Endothelial cell of umbilical vein (primary cell): ENCODE data around the gene GRAMD1A. TPM values are rescaled to one million over a fixed set of nuclear protein-coding genes. Genes with fewer than 3 reads are reported as not detected.

Source experiments
- BruUV-seq: library from RNA; stranded (reverse); fragments of 400-500 nt; replicated peaks from 2 replicates; lab custom pipeline; 2021; lab: Mats Ljungman, UMichigan
- CTCF ChIA-PET: fragments of 300-600, 350-600 bp; sonication (Branson Sonifier 250); formaldehyde crosslinking; loops from one replicate; lab custom pipeline; 2021; ENCODE audit warnings: antibody characterized with exemption, inconsistent platforms; lab: Charles Lee
- POLR2A ChIA-PET: fragments of 300-600, 350-600 bp; sonication (Branson Sonifier 250); formaldehyde crosslinking; loops from one replicate; lab custom pipeline; 2021; ENCODE audit warnings: antibody characterized with exemption, inconsistent platforms; lab: Charles Lee
- DNase-seq: peaks from one replicate; pipeline ENCODE4 v3.0.0-alpha.2; 2011; ENCODE audit warnings: low read depth, low spot score
- FAIRE-seq: peaks from 2 replicates; lab custom pipeline; 2011; peaks lifted over from hg19 to GRCh38; lab: Jason Lieb, UNC
- H2AFZ ChIP-seq: 2 replicates; pipeline ENCODE4 v1.6.0; 2012; ENCODE audit warnings: low read depth, low read length, control low read depth, inconsistent platforms
- H3K27ac ChIP-seq: 2 replicates; pipeline ENCODE4 v1.5.1; 2011; ENCODE audit warnings: low read depth, mild to moderate bottlenecking, control low read depth, low read length, moderate library complexity; ENCODE audit not compliant: insufficient read depth
- H3K27me3 ChIP-seq, 2 experiments: 2 replicates each; pipeline versions ENCODE4 v1.6.0 to v1.6.1; 2011; ENCODE audit warnings: low read length in 2 of 2, mixed read lengths in 1 of 2; ENCODE audit not compliant: control insufficient read depth in 2 of 2, insufficient read depth in 2 of 2
- H3K36me3 ChIP-seq, 2 experiments: 2 replicates in 1 of 2; 3 replicates in 1 of 2; pipeline ENCODE4 v1.5.1; 2011; ENCODE audit warnings: low read length in 2 of 2, mild to moderate bottlenecking in 1 of 2, moderate library complexity in 1 of 2; ENCODE audit not compliant: control insufficient read depth in 2 of 2, insufficient read depth in 2 of 2; ENCODE audit errors: extremely low read depth in 1 of 2
- H3K4me1 ChIP-seq: 3 replicates; pipeline ENCODE4 v1.5.1; 2011; ENCODE audit warnings: mild to moderate bottlenecking, low read length; ENCODE audit not compliant: control insufficient read depth, insufficient read depth; ENCODE audit errors: extremely low read depth
- H3K4me2 ChIP-seq: 2 replicates; pipeline ENCODE4 v1.6.1; 2011; ENCODE audit warnings: low read length, control low read depth, mixed read lengths; ENCODE audit not compliant: insufficient read depth
- H3K4me3 ChIP-seq, 3 experiments: fragments of 200-600 bp in 1 of 3; sonication (generic), shearing (Covaris generic) in 1 of 3; replicated peaks in 1 of 3; 2 replicates each; pipeline ENCODE4 v1.5.1; 2011 to 2016; ENCODE audit warnings: control low read depth in 3 of 3, low read length in 3 of 3, mild to moderate bottlenecking in 2 of 3, inconsistent platforms in 1 of 3, low read depth in 1 of 3, moderate library complexity in 1 of 3; ENCODE audit not compliant: insufficient read depth in 1 of 3
- H3K79me2 ChIP-seq: 2 replicates; pipeline ENCODE4 v1.6.0; 2012; ENCODE audit warnings: low read length, inconsistent platforms; ENCODE audit not compliant: control insufficient read depth, insufficient read depth
- H3K9ac ChIP-seq: replicated peaks from 2 replicates; pipeline ENCODE3; 2011; ENCODE audit warnings: low read length, control low read depth; ENCODE audit not compliant: insufficient read depth; ENCODE audit errors: extremely low read depth
- H3K9me1 ChIP-seq: replicated peaks from 3 replicates; pipeline ENCODE4 v1.6.0; 2011; ENCODE audit warnings: mild to moderate bottlenecking, low read length; ENCODE audit not compliant: control insufficient read depth, insufficient read depth; ENCODE audit errors: extremely low read depth
- H3K9me3 ChIP-seq: replicated peaks from 2 replicates; pipeline ENCODE4 v1.5.1; 2012; ENCODE audit warnings: low read length, inconsistent platforms; ENCODE audit not compliant: control insufficient read depth, insufficient read depth
- H4K20me1 ChIP-seq: replicated peaks from 2 replicates; pipeline ENCODE3; 2011; ENCODE audit warnings: mild to moderate bottlenecking, low read length; ENCODE audit not compliant: control insufficient read depth, insufficient read depth; ENCODE audit errors: extremely low read depth
- CTCF ChIP-seq, 2 donors: IDR thresholded peaks; 1 replicate in 1 of 2; 2 replicates in 1 of 2; pipeline ENCODE4 v1.5.1; 2011; ENCODE audit warnings: low read length in 2 of 2, mild to moderate bottlenecking in 2 of 2, moderate library complexity in 2 of 2, control low read depth in 1 of 2, inconsistent platforms in 1 of 2, low read depth in 1 of 2; ENCODE audit not compliant: insufficient read depth in 1 of 2; ENCODE audit errors: extremely low read depth in 1 of 2
- EZH2 ChIP-seq: IDR thresholded peaks from 2 replicates; pipeline ENCODE4 v1.6.1; 2012; ENCODE audit warnings: borderline replicate concordance, low read depth, mild to moderate bottlenecking, moderate library complexity, low read length, inconsistent platforms; ENCODE audit not compliant: severe bottlenecking
- FOS ChIP-seq: IDR thresholded peaks from 2 replicates; pipeline ENCODE4 v1.6.1; 2011; ENCODE audit warnings: mild to moderate bottlenecking, low read length, moderate library complexity, borderline replicate concordance; ENCODE audit not compliant: insufficient read depth
- GATA2 ChIP-seq: IDR thresholded peaks from 2 replicates; pipeline ENCODE4 v1.7.0; 2011; ENCODE audit warnings: low read depth, mild to moderate bottlenecking, moderate library complexity, mixed read lengths, low read length; ENCODE audit not compliant: insufficient read length, insufficient read depth
- JUN ChIP-seq: IDR thresholded peaks from 2 replicates; pipeline ENCODE4 v1.6.1; 2011; ENCODE audit warnings: borderline replicate concordance, low read depth; ENCODE audit not compliant: insufficient read length, insufficient read depth
- MAX ChIP-seq: IDR thresholded peaks from 2 replicates; pipeline ENCODE4 v1.6.1; 2011; ENCODE audit not compliant: insufficient read depth, insufficient read length
- MYC ChIP-seq: IDR thresholded peaks from one replicate; pipeline ENCODE4 v1.6.1; 2011; ENCODE audit warnings: mild to moderate bottlenecking, low read depth, low read length
- POLR2A ChIP-seq: IDR thresholded peaks from 2 replicates; pipeline ENCODE4 v1.6.1; 2012; ENCODE audit warnings: low read depth, mild to moderate bottlenecking, control low read depth, low read length
- POLR2AphosphoS5 ChIP-seq: IDR thresholded peaks from 2 replicates; pipeline ENCODE4 v1.6.1; 2012; ENCODE audit warnings: low read depth, mild to moderate bottlenecking, control low read depth, low read length, moderate library complexity; ENCODE audit not compliant: insufficient read depth
- dilution Hi-C: fragments of 300-500 bp; cut with MboI; formaldehyde crosslinking; loops from one replicate; pipeline ENCODE4 v1.15.0; 2019; ENCODE audit warnings: low sequenced_read_pairs; ENCODE audit not compliant: extremely low pct_ligation_motif_present
- intact Hi-C: fragments of 100-400 bp; cut with micrococcal nuclease; formaldehyde crosslinking; loops from one replicate; pipeline ENCODE4 v1.10.0; 2022
- polyA plus RNA-seq, 4 experiments: library from polyadenylated mRNA; depleted of rRNA in 3 of 4; stranded (reverse) in 3 of 4; unstranded in 1 of 4; fragments of >200 nt; gene quantifications; 2 replicates each; pipeline versions ENCODE4 v1.2.1 to v1.2.3, GENCODE V29; 2011 to 2012; ENCODE audit warnings: missing spikeins in 1 of 4
- total RNA-seq: library from RNA; stranded (reverse); gene quantifications from 2 replicates; pipeline ENCODE4 v1.2.3, GENCODE V29; 2021

Gene GRAMD1A
- total and polyA plus RNA-seq, 2 donors (not counting 3 experiments of a cell fraction or from before 2014, with no cell fraction given), result 127 to 130 TPM

- intact Hi-C loops, result loop anchor here (5.0 kb wide), 2 partner anchors 181 to 189 kb away; partner anchors contain the start of genes FXYD7 and ZNF599
- Histone ChIP-seq H2AFZ (no peak overlapping the region), H3K9ac (no peak overlapping the region), H3K36me3 (peaks cover 29 to 45% of the 10 kb centered on the region in 2 experiments), H3K27me3 (no peaks in the 10 kb centered on the region), H3K4me1 (peaks cover 13% of the 10 kb centered on the region), H3K9me1 (no peaks in the 10 kb centered on the region), H3K27ac (peak overlapping the region; percentile 94), H3K9me3 (peaks cover 33% of the 10 kb centered on the region), H4K20me1 (no peaks in the 10 kb centered on the region), H3K4me2 (peak overlapping the region; percentile 80), H3K4me3 (peak overlapping the region in 2 of 3 experiments; percentile 58 to 85), H3K79me2 (peaks cover 51% of the 10 kb centered on the region)
- TF ChIP-seq CTCF (IDR thresholded peaks at IDR 0.05; ENCODE audit: extremely low read depth in 1 of 2, insufficient read depth in 1 of 2, low read depth in 1 of 2, low read length in 2 of 2) (no peak), MYC (no peak), GATA2 (no peak), POLR2A (no peak), MAX (no peak), POLR2AphosphoS5 (no peak), FOS (no peak), JUN (no peak), EZH2 (no peak)
- ChIA-PET CTCF (interaction anchor here (1.3 to 3.4 kb wide), 4 partner anchors 8 to 122 kb away, joined by 3 to 13 read pairs (median 8); partner anchors contain the start of gene ZNF30), POLR2A (interaction anchor here (2.0 kb wide), 1 partner anchor 34 kb away, joined by 5 read pairs; the partner anchor contains the start of gene ZNF30)
- DNase-seq (no peak), FAIRE-seq (no peak)
- dilution Hi-C loops, result no loop called here
- no TSS peak for BruUV-seq
These were observed 39.0 kb upstream of the GRAMD1A start for GRCh38 chr19:34960940-34961679.
